ENCODE measurements around the gene APBB2. TPM values are rescaled to one million over a fixed set of nuclear protein-coding genes. Genes with fewer than 3 reads are reported as not detected.

The APBB2 gene
- total and polyA plus RNA-seq, 2 of the 8 experiments (the other 6 are each of a cell fraction or from before 2014, with no cell fraction given): 58.7 to 59.4 TPM

DNA sequence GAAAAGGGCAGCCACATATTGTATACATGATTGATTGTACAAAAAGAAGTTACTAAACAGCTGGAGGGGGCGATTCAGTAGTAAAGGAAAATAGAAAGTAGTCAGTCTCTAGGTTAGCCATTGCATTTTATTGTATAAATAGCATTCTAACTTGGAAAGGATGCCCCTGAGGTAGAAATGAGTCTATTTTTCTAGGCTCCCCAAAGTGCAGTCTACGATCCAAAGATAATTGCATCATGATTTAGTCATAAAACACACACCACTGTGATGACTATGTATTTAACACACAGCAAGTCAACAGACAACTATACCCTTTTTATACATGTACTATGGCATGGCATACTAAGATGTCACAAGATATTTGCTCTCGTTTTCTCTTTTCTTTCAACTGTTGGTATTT lies 204.9 kb downstream of the APBB2 start (continued):
- TF ChIP-seq KDM1A (IDR thresholded peaks at IDR 0.05; ENCODE audit: borderline replicate concordance, low read length) (no peak), PHF8 (conservative IDR thresholded peaks at IDR 0.05; ENCODE audit: low read depth, low read length) (no peak)
- TF ChIP-seq, protein P1, sequence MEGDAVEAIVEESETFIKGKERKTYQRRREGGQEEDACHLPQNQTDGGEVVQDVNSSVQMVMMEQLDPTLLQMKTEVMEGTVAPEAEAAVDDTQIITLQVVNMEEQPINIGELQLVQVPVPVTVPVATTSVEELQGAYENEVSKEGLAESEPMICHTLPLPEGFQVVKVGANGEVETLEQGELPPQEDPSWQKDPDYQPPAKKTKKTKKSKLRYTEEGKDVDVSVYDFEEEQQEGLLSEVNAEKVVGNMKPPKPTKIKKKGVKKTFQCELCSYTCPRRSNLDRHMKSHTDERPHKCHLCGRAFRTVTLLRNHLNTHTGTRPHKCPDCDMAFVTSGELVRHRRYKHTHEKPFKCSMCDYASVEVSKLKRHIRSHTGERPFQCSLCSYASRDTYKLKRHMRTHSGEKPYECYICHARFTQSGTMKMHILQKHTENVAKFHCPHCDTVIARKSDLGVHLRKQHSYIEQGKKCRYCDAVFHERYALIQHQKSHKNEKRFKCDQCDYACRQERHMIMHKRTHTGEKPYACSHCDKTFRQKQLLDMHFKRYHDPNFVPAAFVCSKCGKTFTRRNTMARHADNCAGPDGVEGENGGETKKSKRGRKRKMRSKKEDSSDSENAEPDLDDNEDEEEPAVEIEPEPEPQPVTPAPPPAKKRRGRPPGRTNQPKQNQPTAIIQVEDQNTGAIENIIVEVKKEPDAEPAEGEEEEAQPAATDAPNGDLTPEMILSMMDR (IDR thresholded peaks at IDR 0.05; ENCODE audit: control extremely low read depth in 1 of 3, insufficient read depth in 1 of 3, low read depth in 1 of 3, low read length in 3 of 3): no peak

All from H1 (cell line).